Sigmoid colon (tissue), 4 donors: Measurements from ENCODE around the gene LRRC70.

Source experiments
- EP300 ChIP-seq, 4 donors: sonication (generic); formaldehyde crosslinking; IDR thresholded peaks; one replicate each; pipeline ENCODE4 v1.6.1; 2017; ENCODE audit warnings: antibody characterized with exemption in 4 of 4
- POLR2A ChIP-seq, 2 donors: fragments of 450-650 bp; IDR thresholded peaks; one replicate each; pipeline ENCODE4 v1.6.1; 2016; ENCODE audit warnings: antibody characterized with exemption in 2 of 2, mild to moderate bottlenecking in 2 of 2, moderate library complexity in 2 of 2
- TF ChIP-seq, protein P1 (sequence below), 4 experiments: fragments of 450-650 bp in 3 of 4; fragments of 200-600 bp in 1 of 4; IDR thresholded peaks; one replicate each; pipeline ENCODE4 v1.5.1; 2016 to 2019; ENCODE audit warnings: antibody characterized with exemption in 4 of 4, mild to moderate bottlenecking in 3 of 4, moderate library complexity in 2 of 4

DNA sequence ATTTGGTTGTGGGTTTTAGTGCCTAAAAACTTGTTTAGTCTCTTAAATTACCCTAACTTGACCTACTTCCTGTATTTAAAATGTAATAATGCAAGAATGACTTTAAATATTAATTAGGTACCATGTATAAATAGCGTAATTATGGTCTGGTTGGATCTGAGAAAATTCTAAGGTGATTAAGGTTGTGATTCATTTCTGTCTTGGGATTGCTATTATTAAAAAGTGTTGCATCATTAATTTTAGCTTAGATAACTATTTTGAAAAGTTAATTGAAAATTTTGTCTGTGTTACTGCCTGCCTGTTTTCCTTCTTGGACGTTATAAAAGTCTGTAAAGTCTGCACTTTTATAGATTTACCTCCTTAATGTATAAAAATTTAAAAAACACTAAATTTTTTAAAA is 11.8 kb downstream of the LRRC70 start:
- TF ChIP-seq EP300 (IDR thresholded peaks at IDR 0.05) (no peak), POLR2A (IDR thresholded peaks at IDR 0.05) (no peak)
- TF ChIP-seq, protein P1, sequence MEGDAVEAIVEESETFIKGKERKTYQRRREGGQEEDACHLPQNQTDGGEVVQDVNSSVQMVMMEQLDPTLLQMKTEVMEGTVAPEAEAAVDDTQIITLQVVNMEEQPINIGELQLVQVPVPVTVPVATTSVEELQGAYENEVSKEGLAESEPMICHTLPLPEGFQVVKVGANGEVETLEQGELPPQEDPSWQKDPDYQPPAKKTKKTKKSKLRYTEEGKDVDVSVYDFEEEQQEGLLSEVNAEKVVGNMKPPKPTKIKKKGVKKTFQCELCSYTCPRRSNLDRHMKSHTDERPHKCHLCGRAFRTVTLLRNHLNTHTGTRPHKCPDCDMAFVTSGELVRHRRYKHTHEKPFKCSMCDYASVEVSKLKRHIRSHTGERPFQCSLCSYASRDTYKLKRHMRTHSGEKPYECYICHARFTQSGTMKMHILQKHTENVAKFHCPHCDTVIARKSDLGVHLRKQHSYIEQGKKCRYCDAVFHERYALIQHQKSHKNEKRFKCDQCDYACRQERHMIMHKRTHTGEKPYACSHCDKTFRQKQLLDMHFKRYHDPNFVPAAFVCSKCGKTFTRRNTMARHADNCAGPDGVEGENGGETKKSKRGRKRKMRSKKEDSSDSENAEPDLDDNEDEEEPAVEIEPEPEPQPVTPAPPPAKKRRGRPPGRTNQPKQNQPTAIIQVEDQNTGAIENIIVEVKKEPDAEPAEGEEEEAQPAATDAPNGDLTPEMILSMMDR (IDR thresholded peaks at IDR 0.05) = no peak
